Measurements from ENCODE around the gene RMDN2.
"Not testable (repeated sequence)": the region's sequence is repeated elsewhere in the genome, so short reads cannot be mapped to it uniquely, and the experiment has no call there.

The RMDN2 gene

GRCh38 chr2:37985333-37985732, 60.2 kb downstream of the RMDN2 start:
- DNase-seq (ENCODE audit: low read depth in 2 of 3, low spot score in 2 of 3), result no peak

DNA sequence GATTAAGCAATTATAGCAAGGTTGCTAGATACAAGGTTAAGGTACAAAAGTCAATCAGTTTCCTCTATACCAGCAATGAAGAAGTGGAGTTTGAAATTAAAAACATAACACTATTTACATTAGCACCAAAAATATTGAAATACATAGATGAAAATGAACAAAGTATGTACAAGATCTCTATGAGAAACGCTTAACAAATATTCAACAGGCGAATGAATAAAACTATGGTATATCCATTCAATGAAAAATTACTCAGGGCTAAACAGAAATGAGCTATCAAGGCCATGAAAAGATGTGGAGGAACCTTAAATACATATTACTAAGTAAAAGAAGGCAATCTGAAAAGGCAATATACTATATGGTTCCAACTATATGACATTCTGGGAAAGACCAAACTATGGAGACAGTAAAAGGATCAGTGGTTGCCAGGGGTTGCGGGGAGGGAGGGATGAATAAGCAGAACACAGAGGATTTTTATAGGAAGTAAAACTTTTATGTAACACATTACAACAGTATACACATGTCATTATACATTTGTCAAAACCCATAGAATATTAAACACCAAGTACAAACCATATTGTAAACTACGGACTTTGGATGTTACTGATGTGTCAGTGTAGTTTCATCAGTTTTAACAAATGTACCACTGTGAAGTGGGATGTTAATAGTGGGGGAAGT, 62.1 kb downstream of the RMDN2 start:
- DNase-seq (ENCODE audit: low read depth in 2 of 3, low spot score in 2 of 3), result no peak

- DNase-seq (ENCODE audit: low read depth in 2 of 3, low spot score in 2 of 3), result no peak
These were observed 67.5 kb downstream of the RMDN2 start for GRCh38 chr2:37992601-37993000.

- DNase-seq (ENCODE audit: low read depth in 2 of 3, low spot score in 2 of 3), result no peak
These were observed 68.1 kb downstream of the RMDN2 start for GRCh38 chr2:37993143-37993542.

DNA sequence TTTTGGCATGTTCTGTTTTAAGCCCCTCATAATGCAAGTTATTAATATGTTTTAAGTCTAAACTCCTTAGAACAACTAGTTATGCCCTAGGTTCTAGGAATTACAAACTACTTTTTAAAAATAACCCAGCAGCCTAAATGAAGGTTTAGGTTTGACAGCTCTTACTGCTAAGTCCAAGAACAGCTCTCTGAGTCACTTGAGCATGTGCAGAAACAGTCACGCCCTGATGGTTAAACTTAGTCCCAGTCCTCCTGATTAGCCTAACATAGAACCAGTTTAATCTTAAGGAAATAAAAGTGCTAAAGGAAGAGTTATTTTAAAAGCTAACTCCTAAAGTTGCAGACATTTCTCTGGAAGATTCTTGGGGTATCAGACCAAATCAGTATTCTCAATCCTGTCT, 72.5 kb downstream of the RMDN2 start:
- DNase-seq (ENCODE audit: low read depth in 2 of 3, low spot score in 2 of 3), result no peak

DNA sequence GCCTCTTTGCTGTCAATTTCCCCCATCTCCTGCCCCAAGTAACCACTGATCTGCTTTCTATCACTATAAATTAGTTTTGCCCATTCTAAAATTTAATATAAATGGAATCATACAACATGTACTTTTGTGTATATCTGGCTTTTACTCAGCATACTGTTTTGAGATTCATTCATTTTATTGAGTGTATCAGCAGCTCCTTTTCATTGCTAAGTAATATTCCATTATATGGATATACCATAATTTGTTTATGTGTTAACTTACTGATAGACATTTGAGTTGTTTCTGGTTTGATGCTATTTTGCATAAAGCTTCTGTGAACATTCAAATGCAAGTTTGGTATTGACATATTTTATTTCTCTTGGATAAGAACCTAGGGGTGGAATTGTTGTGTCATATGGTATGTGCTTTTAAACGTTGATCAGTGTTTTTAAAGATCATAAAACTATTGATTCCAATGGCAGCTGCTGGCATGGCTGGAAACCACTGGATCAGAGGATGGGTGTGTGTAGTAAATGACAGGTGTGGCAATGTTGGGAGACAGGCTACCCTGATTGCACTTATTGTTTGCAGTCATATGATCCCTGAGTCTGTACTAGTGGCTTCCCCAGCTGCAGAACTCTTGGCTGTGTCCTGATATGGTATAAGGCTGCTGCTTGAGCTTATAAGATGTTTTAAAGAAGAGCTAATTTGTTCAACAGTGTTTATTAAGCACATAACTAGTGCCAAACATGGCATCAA, 75.6 kb downstream of the RMDN2 start:
- no peak for DNase-seq (ENCODE audit: low read depth in 2 of 3, low spot score in 2 of 3)

- DNase-seq (ENCODE audit: low read depth in 2 of 3, low spot score in 2 of 3), result not testable (repeated sequence)
These were observed 85.1 kb downstream of the RMDN2 start for GRCh38 chr2:38010187-38010586.

- no peak for DNase-seq (ENCODE audit: low read depth in 2 of 3, low spot score in 2 of 3)
These were observed 85.9 kb downstream of the RMDN2 start for GRCh38 chr2:38010995-38011394.

DNA sequence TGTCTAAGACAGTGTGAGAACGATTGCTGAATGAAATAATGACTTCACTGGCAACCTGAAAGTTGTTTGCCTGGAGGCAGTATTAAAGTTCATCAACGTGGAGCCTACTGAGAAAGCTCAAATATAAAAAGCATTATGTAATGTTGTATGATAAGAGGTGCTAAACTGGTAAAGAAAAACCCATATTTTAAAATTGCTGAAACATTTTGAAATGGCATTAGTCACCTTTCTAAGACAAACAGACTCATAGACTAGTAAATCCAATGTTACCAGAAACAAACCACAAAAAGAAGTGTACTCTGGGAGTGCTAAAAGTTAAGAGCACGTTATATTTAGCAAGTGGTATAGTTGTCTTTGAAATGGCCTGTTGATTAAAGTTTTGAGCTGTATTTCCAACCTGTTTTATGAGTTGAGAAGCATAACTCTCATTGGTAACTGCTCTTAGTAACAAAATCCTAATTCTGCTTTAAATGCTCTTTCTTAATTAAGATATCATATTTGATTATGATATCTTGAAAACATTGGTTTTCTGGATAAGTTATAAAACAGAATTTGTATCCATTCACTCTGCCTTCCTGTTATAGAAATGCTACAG, 88.2 kb downstream of the RMDN2 start:
- DNase-seq (ENCODE audit: low read depth in 2 of 3, low spot score in 2 of 3), result no peak

- no peak for DNase-seq (ENCODE audit: low read depth in 2 of 3, low spot score in 2 of 3)
These were observed 91.1 kb downstream of the RMDN2 start for GRCh38 chr2:38016219-38016618.

DNA sequence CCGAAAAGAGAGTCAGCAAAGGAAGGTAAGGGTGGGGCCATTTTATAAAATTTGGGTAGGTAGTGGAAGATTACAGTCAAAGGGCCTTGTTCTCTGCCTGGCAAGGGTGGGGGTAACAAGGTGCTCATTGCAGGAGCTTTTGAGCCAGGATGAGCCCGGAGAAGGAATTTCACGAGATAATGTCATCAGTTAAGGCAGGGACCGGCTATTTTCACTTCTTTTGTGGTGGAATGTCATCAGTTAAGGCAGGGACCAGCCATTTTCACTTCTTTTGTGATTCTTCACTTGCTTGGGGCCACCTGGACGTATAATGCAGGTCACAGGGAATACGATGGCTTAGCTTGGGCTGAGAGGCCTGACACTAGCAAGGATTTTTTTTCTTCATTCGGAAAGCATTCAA, 92.7 kb downstream of the RMDN2 start:
- no peak for DNase-seq (ENCODE audit: low read depth in 2 of 3, low spot score in 2 of 3)

GRCh38 chr2:38020359-38021069, 95.4 kb downstream of the RMDN2 start:
- DNase-seq (ENCODE audit: low read depth in 2 of 3, low spot score in 2 of 3), result not testable (repeated sequence)

GRCh38 chr2:38021589-38021988, 96.5 kb downstream of the RMDN2 start:
- DNase-seq (ENCODE audit: low read depth in 2 of 3, low spot score in 2 of 3), result no peak

DNA sequence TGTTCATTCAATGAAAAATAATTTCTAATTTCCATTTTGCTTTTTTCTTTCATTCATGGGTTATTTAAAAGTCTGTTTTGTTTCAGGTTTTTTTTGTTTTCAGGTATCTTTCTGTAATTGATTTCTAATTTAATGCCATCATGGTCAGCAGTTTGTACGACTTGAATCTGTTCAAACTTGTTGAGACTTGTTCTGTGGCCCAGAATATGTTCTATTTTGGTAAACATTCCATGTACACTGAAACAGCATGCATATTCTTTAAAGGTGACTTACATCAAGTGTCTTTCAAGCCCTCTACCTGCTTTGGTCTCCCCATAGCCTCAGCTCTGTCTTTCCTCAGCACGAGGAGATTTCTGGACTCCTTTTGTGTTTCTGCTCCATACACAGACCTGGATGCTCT, 101.8 kb downstream of the RMDN2 start:
- no peak for DNase-seq (ENCODE audit: low read depth in 2 of 3, low spot score in 2 of 3)

DNA sequence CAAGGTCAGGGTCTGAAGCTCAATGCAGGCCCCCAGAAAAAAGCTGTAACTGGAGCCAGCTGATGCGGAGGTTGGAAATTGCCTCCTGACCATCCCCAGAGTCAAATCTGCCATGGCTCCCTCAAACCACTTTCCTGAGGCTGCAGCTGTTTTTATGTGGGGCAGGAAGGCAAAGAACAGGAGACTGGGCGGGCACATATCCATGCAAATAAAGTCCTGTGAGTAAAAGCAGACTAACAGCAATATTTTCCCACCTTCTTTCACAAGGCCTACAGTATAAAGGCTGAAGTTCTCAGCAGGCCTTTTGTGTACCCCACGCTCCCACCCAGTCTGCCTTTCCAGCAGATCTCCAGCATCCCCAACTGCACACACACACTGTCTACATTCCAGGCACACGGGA, 103.7 kb downstream of the RMDN2 start:
- no peak for DNase-seq (ENCODE audit: low read depth in 2 of 3, low spot score in 2 of 3)

- DNase-seq (ENCODE audit: low read depth in 2 of 3, low spot score in 2 of 3), result no peak
These were observed 104.4 kb downstream of the RMDN2 start for GRCh38 chr2:38029512-38029911.

DNA sequence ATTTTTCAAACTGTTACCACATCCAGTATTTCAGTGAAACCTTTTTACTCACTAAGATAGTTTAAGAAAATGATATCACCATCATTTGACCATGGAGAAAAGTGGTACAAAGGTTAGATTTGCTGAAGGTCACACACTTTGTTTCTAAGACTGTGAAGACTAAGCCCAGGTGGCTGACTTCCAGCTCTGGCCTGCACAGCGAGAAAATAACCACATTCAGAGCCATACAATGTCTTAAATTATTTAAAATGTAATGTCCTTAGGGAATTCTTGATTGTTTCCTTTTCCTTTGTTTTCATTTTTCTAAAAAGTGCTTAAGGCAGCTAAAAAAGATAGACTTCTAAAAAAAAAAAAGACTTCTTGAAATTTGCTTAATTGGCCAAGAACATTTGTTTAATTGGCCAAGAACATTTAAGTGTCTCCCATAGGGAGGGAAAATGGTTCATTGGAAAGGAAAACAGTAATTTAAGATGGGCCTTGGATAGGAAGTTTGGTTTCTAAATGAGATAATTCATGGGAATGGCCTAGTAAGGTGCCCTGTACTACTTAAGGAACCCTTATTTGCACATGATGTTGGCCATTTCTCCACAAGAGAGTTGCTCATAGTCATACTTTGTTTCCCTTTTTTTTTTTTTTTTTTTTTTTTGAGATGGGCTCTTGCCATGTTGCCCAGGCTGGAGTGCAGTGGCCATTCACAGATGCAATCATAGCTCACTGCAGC, 105.7 kb downstream of the RMDN2 start:
- no peak for DNase-seq (ENCODE audit: low read depth in 2 of 3, low spot score in 2 of 3)

- no peak for DNase-seq (ENCODE audit: low read depth in 2 of 3, low spot score in 2 of 3)
These were observed 107.9 kb downstream of the RMDN2 start for GRCh38 chr2:38032946-38033345.

GRCh38 chr2:38033646-38034045, 108.6 kb downstream of the RMDN2 start:
- DNase-seq (ENCODE audit: low read depth in 2 of 3, low spot score in 2 of 3), result no peak

DNA sequence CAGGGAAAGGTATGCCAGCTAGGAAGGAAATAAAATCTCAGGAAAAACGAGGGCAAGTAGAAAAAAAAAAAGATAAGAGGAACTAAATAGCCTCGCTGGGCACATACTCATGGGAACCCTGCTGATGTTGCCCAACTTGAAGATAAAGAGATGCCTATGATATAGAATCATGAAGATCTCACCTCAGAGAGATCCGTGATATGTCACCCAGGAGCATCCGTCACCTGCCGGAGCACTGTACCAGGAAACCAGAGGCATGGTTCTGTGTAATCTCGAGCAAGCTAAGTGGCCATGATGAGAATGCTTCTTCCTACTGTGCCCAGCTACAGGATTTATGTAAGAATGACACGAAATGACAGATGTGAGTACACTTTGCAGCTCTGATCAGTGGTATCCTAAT, 110.9 kb downstream of the RMDN2 start:
- no peak for DNase-seq (ENCODE audit: low read depth in 2 of 3, low spot score in 2 of 3)

GRCh38 chr2:38037325-38037724, 112.2 kb downstream of the RMDN2 start:
- DNase-seq (ENCODE audit: low read depth in 2 of 3, low spot score in 2 of 3), result no peak
